Limb (tissue), 2 donors: Measurements from ENCODE around the gene TMEM151B.
A peak's percentile ranks its signal among the peaks of the same experiment; 100 is the strongest.

ENCODE experiments used
- DNase-seq, 2 donors: peaks; one replicate each; pipeline ENCODE4 v3.0.0-alpha.2; 2016; ENCODE audit errors: extremely low spot score in 2 of 2

The TMEM151B gene

DNA sequence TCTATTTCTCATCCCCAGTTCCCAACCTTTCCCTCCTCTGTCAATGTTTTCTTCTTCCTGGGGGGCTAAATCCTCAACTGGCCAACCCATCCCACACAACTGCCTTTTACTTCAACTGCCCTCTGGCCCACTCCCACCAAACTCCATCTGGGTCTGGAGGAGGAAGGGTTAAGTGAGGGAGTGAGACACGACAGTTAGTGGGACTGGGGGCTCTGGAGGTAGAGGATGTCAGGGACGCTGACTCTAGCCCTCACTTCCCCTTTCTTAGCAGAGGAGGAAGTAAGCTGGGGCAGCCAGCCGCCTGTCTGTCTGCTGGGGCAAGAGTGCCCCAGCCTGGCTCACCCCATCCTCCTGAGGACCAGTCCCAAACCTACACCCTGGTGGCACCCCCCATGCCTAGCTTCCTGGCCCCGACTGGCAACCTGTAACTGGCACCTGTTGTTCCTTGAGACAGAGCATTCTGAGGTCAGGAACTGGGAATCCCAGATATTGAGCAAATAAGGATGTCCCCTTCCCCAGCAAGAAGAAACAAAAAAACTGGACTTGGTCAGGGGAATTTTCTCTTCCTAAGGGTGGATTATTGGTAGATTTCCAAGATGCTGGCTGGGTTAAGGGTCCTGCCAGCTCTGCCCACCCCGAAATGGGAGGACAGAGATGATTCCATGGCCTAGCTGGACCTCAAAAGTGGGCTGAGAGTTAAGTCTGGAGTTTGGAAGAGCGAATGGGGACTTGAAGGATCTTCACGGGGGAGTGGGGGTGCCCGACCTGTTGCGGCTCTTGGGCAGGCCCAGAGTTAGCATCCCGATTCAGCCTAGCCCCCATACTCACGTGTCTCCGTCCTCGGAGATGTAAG lies 5.9 kb upstream of the TMEM151B start:
- DNase-seq = no peak

DNA sequence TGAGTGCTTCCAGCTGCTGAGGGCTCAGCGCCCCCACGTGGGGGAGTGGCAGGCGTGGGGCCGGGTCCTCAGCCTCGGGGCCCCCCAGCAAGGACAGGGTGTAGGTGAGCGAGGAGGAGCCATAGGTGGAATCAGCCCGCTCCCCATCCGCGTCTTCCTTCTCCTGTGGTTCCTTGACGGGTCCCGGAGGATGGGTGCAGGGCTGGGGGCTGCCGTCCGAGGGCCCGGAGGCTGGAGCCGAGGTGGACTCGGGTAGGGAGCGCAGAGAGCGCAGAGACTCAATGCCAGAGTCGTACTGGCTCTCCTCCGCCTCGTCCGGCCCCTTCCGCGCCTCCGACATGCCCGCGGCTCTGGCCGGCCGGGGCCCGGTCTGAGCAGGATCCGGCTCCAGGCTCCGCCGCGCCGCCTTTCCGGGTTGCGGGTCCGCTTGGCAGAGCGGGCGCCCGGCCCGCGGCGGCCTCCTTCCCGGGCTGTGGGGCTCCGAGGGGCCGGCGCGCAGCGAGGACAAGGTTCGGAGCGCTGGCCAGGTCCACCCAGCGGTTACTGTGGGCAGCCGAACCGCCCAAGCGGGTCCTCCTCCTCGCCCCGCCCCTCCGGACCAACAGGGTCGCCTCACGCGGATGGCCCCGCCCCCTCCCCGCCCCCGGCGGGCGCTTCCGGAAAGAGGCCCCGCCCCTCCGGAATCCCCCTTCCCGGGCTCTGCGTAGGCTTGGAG lies 5.1 kb upstream of the TMEM151B start, which contains the start of gene NFKBIE:
Gene NFKBIE (minus strand): TSS at position 545 of the 715 bp plus-strand sequence. CDS start 205 bp downstream, at position 340.
- peak; percentile 89 to 98 for DNase-seq

DNA sequence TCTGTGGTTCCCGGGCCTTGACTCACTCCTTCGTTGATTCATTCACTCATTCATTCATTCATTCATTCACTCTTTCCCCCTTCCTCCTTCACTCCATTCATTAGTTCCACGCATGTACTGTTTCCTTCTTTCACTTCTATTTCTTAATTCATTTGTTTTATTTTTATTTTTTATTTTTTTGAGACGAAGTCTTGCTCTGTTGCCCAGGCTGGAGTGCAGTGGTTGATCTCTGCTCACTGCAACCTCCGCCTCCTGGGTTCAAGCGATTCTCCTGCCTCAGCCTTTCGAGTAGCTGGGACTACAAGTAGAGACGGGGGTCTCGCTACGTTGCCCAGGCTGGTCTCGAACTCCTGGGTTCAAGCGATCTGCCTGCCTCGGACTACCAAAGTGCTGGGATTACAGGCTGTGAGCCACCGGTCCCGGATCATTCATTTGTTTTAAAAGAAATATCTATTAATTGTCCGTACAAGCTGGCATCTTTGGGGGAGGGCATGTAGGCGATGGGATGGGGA lies 4.5 kb upstream of the TMEM151B start:
- DNase-seq = no peak

DNA sequence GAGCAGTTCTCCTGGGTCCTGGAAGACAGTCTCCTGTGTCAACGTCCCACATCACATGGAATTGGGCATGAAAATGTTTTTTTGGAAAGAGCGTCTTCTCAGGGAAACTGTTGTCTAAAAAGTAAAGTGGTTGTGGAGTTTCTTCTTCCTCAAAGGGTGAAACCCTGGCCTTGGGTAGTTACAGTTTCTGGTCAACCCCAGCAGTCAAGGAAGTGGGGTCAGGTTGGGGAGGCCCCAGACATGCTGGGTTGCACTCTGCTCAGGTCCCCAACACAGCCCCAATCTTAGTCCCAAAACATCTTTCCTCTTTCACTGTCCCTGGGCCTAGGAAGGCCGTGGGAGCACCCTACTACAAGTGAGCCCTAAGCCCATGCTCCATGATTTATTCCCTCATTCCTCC lies 3.9 kb upstream of the TMEM151B start:
- DNase-seq = no peak

DNA sequence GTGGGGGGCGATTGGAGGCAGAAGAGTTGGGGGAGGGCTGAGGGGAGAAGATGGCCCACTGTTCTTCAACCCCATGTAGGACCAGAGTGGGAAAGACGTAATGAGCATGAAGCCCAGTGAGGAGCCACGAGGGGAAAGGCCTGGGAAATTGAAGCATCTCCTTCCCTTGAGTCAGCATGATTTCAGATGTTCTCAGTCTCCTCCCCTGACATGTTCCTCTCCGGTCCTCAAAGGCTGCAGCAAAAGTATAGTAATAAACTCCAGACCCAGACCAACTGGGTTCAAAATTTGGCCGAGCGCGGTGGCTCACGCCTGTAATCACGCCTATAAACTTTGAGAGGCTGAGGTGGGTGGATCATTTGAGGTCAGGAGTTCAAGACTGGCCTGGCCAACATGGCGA lies 3.0 kb upstream of the TMEM151B start:
- DNase-seq = no peak

DNA sequence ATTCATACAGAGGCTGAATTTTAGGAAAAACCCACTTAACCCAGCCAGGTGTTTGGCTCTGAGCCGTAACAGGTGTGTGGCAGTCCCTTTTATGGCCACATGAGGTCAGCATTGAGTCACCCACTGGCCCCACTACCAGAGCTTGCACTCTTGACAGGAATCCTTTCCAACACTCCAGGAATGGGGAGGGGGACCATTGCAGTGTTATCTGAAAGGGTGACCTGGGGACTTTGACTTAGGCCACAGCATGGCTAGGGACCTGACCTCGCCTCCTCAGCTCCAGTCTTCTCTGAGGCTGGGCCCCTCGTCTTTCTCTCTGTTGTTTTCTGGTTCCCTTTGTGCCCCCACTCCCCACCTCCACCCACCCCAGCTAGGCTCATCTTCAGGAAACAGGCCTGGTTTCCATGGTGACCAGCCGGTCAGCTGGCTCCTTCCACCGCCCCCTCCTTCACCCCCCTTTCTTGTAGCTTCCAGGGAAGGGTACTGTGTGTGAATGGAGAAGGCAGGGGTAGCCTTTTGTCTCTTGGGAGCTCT lies 2.1 kb upstream of the TMEM151B start:
- DNase-seq = peak; percentile 53 to 82

DNA sequence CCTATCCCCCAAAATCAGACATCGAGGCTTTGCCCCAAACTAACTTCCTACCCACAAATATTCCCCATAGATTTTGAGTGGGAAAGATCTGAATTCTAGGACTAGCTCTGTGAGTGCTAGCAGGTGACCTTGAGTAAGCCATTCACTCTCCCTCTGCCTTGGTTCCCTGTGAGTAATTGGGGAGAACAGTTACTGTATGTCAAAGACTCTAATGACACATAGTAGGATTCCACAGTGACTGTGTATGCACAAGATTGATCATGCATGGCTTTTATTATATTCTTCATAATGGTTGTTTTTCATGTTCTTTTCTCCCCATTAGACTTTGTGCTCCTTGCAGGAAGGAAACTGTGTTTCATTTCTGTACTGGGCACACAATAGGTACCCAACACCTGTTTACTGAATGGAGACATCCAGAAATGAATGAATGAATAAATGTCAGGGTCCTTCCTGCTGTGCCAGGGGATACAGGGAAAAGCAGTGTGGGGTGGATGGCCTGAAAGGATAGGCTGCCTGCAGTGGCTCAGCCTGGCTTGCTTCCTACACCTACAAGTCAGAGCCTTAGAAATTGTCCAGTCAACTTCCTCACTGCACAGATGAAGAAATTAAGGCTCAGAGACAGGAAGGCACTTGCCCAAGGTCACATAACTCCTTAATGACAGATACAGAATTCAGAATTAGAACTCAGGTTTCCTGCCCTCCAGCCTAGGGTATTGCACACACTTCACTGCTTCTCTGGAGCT lies 901 bp upstream of the TMEM151B start:
- DNase-seq = no peak

DNA sequence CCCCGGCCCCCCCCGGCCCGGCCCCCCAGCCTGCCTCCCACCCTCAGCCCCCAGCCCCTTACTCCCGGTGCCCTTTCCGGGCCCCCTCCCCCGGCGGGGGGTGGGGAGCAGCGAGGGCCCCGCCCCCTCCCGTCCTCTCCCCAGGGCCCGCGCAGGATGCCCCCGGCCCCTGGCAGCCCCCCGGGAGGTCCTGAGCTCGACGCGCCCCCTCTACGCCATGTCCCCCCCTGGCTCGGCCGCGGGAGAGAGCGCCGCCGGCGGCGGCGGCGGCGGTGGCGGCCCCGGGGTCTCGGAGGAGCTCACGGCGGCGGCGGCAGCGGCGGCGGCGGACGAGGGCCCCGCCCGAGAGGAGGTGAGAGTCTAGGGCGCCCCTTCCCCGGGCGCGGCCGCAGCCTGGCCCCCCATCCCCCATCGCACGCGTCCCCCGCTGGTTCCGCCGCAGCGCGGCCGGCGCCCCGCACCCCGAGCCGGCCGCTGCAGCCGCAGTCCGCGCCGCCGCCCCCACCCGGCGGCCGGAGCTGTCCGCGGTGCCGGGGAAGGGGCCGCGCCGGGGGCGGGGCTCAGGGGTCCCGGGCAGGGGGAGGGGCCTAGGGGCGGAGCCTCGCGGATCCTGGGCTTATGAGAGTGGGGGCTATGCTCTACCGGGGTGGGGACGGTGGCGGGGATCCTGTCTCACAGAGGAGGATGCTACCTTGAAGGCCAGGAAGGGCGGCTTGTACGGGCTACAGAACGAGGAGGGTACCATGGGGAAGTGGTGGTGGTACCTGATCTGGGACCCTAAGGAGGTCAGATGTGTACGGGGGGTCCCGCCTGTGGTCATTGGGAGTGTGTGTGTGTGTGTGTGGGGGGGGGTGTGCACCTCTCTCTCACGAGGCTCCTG lies 516 bp downstream of the TMEM151B start:
- DNase-seq = peak in 1 of 2 donors; percentile 80

DNA sequence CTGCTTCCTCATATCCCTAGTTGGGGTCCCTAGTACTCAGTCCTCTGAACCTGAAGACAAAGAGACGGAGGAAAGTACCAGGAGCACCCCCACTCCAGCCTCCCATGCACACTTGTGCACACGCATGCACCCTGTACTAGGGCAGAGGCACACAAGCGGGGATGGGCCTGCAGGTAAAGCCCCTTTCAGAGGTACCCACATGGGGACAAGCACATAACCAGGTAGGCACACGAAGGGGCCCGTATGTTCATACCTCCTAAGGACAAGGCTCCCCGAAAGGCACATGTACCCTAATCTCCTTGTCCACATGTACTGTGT lies 1.1 kb downstream of the TMEM151B start:
- no peak for DNase-seq

DNA sequence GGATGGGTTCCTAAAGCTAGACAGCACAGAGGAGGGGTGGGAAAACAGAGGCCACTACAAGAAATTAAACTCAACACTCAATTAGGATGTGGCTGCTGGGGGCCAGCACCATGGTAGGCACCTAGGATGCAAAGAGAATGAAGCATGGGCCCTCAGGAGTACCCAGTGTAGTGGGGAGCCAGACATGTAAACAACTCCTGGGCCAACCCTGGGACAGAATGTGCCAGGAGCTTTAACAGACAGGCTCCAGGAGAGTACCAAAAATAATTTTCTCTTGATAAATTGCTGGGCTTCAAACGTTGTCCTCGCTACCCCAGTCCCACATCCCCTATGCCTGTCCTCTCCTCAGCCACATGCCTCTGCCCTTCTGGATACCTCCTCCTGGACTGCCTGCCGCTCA lies 1.7 kb downstream of the TMEM151B start:
- no peak for DNase-seq

DNA sequence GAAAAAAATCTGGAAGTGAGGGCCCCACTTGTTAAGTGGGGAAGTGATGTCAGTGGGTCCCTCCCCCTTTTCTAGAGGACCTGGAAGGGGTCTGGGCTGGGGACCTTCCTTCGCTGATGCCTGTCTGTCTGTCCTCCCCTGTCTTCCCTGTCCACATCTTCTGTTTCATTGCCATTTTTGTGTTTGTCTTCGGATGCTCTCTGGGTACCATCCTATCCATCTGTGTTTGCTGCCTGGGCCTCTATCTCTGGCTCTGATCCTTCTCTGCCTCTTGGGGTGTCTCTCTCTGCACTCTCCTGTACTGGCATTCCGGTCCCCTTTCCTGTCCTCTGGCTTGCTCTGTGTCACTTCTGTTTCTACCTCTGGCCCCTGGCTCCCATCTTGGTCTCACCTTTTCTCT lies 2.3 kb downstream of the TMEM151B start:
- no peak for DNase-seq

DNA sequence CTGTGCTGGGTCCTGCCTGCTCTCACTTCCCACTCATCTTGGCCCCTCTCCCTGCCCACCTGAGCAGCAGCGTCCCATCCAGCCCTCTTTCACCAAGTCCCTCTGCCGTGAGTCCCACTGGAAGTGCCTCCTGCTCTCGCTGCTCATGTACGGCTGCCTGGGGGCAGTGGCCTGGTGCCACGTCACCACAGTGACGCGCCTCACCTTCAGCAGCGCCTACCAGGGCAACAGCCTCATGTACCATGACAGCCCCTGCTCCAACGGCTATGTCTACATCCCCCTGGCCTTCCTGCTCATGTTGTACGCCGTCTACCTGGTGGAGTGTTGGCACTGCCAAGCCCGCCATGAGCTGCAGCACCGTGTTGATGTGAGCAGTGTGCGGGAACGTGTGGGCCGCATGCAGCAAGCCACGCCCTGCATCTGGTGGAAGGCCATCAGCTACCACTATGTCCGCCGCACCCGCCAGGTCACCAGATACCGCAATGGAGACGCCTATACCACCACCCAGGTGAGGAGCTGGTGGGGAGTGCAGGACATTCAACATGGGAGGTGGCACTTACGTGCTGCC lies 2.8 kb downstream of the TMEM151B start:
- no peak for DNase-seq

DNA sequence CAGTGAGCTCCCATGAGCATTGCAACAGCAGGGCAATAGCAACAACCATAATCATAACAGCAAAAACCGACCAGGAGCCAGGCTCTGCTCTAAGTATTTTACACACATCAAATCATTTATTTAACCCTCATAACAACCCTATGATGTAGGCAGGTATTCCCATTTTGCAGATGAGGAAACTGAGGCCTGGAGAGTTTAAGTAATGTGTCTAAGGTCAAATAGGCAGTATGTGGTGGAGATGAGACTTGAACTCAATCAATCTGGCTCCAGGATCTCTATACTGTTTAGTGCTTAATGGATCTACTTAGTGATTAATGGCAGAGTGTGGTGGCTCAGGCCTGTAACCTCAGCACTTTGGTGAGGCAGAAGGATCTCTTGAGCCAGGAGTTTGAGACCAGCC lies 3.4 kb downstream of the TMEM151B start:
- DNase-seq = no peak

DNA sequence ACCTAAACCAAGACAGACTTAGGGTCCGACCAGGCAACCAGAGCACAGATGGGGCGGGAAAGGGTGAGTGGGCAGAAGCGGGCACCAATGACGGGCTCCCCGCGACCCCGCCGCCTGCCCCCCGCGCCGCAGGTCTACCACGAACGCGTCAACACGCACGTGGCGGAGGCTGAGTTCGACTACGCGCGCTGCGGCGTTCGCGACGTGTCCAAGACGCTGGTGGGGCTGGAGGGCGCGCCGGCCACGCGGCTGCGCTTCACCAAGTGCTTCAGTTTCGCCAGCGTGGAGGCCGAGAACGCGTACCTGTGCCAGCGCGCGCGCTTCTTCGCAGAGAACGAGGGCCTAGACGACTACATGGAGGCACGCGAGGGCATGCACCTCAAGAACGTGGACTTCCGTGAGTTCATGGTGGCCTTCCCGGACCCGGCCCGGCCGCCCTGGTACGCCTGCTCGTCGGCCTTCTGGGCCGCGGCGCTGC lies 5.1 kb downstream of the TMEM151B start:
- no peak for DNase-seq

DNA sequence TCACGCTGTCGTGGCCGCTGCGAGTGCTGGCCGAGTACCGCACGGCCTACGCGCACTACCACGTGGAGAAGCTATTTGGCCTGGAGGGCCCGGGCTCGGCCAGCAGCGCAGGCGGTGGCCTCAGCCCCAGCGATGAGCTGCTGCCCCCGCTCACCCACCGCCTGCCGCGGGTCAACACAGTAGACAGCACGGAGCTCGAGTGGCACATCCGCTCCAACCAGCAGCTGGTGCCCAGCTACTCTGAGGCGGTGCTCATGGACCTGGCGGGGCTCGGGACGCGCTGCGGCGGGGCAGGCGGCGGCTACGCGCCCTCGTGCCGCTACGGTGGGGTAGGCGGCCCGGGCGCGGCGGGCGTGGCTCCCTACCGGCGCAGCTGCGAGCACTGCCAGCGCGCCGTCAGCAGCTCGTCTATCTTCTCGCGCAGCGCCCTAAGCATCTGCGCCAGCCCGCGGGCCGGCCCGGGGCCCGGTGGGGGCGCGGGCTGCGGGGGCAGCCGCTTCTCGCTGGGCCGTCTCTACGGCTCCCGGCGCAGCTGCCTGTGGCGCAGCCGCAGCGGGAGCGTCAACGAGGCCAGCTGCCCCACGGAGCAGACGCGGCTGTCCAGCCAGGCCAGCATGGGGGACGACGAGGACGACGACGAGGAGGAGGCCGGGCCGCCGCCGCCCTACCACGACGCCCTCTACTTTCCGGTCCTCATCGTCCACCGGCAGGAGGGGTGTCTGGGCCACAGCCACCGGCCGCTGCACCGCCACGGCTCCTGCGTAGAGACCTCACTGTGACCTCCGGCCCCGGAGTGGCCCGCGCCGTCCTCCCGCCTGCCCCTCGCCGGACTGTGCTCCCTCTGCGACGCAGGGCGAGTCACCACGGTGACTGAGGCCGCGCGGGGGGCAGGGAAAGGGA lies 5.7 kb downstream of the TMEM151B start:
- peak in 1 of 2 donors; percentile 65 for DNase-seq

DNA sequence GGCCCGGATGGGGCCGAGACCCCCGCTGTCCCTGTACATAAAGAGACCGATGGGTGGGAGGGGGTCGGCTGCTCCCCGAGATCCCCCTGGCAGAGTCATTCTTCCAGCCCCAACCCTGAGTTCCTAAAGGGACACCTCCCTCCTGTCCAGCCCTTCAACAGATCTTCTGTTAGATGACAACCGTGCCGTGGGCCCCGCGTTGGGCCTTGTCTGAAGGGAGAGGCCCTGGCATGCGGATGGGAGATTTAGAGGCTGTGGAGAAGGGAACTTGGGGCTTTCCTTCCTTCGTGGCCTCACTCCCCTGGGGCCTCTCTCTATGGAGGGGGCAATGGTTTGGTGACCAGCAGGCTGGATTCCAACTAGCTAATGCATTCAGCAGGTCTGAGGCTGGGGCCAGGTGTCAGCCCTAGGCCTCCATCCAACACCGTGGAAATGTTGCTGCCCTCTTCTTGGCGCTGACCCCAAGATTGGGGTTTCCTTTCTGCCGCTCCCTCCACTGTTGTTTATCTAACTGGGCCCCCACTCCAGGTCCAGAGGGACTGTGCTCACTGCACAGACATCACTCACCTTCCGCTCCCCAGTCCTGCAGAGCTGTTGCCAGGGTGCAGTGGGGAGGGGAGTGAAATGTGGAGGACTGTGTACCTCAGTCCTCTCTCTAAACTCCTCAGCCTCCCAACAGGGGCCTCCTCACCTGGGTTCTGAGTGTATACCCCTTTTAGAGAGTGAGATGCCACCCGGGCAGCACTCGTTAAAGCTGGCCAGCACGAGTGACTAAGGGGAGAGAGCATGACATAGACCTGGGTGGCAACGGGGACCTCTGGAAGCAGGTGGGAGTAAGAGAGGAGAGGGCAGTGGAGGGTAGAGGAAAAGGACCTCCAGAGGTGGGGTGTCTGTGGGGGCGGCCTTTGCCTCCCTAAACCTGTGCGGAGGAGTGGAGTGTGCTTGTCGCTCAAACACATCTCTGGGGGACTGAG lies 6.7 kb downstream of the TMEM151B start:
- DNase-seq = no peak

DNA sequence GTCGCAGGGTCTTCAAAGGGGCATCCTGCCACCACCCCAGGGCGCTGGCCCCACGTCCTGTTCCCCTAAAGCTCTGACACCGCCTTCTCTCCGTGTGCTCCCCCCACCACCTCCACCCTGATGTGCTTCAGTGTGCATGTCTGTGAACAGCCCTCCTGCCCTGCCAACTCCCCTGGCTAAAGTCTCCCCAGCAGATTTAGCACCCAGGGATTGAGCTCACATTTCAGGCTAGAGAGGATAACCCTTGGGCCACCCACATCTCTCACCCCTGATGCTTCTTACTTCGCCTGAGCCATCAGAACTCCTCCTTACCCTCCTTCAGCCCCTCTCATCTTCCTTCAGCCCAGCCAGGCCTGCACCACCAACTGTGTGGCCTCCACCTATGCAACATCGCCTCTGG lies 7.5 kb downstream of the TMEM151B start:
- no peak for DNase-seq

DNA sequence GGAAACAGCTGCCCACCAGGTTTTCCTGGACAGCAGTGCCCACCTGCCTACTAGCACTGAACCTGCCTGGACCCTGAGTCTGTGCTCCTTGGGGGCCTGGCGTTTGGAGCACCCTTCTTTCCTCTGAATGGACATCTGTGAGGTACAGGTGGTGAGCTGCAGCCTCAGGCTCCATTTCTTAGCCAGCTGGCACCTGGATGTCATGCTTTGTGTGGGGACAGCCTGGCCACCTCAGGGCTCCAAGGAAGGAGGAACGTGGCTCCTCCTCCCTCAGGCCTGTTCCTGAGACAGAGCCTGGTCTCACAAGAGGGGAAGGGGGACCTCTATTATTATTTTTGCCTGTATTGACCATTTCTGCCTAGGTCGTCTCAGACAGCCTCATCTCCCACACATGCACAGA lies 8.1 kb downstream of the TMEM151B start:
- DNase-seq = no peak
